Trophoblast cell (in vitro differentiated cells and primary cell): ENCODE results near the gene SIRT4.

Source experiments
- DNase-seq, 2 donors: peaks; one replicate each; pipeline ENCODE4 v3.0.0-alpha.2; 2016
- H2AFZ ChIP-seq: 2 replicates; pipeline ENCODE4 v1.6.1; 2013; ENCODE audit warnings: low read length, moderate library complexity, mild to moderate bottlenecking; ENCODE audit not compliant: insufficient read depth, poor library complexity
- H2AK5ac ChIP-seq: 2 replicates; pipeline ENCODE4 v1.6.1; 2013; ENCODE audit warnings: mild to moderate bottlenecking, low read length
- H2BK120ac ChIP-seq: 2 replicates; pipeline ENCODE4 v1.6.1; 2013; ENCODE audit warnings: low read length, mild to moderate bottlenecking, moderate library complexity; ENCODE audit not compliant: insufficient read depth, poor library complexity
- H2BK12ac ChIP-seq: 2 replicates; pipeline ENCODE4 v1.6.1; 2013; ENCODE audit warnings: mild to moderate bottlenecking, low read length, moderate library complexity
- H2BK5ac ChIP-seq: 2 replicates; pipeline ENCODE4 v1.6.1; 2013; ENCODE audit warnings: low read length, low read depth, moderate library complexity, mild to moderate bottlenecking; ENCODE audit not compliant: poor library complexity
- H3K14ac ChIP-seq: 2 replicates; pipeline ENCODE4 v1.6.1; 2013; ENCODE audit warnings: mild to moderate bottlenecking, low read length
- H3K18ac ChIP-seq: 2 replicates; pipeline ENCODE4 v1.6.1; 2013; ENCODE audit warnings: mild to moderate bottlenecking, low read length
- H3K23ac ChIP-seq: 2 replicates; pipeline ENCODE4 v1.6.1; 2013; ENCODE audit warnings: low read length
- H3K27ac ChIP-seq: 2 replicates; pipeline ENCODE4 v1.5.1; 2013; ENCODE audit warnings: low read depth, mild to moderate bottlenecking, inconsistent platforms, low read length, moderate library complexity
- H3K27me3 ChIP-seq: 2 replicates; pipeline ENCODE4 v1.6.1; 2013; ENCODE audit warnings: inconsistent platforms, mild to moderate bottlenecking, low read length, moderate library complexity; ENCODE audit not compliant: insufficient read depth
- H3K36me3 ChIP-seq, 2 experiments: 1 replicate in 1 of 2; 2 replicates in 1 of 2; pipeline ENCODE4 v1.6.1; 2013; ENCODE audit warnings: low read length in 2 of 2, mild to moderate bottlenecking in 2 of 2, moderate library complexity in 1 of 2; ENCODE audit not compliant: insufficient read depth in 2 of 2, control insufficient read depth in 1 of 2
- H3K4ac ChIP-seq: 2 replicates; pipeline ENCODE4 v1.6.1; 2013; ENCODE audit warnings: low read depth, mild to moderate bottlenecking, low read length, moderate library complexity
- H3K4me1 ChIP-seq, 2 experiments: 1 replicate in 1 of 2; 2 replicates in 1 of 2; pipeline ENCODE4 v1.6.1; 2013; ENCODE audit warnings: low read length in 2 of 2, mild to moderate bottlenecking in 2 of 2, moderate library complexity in 1 of 2; ENCODE audit not compliant: insufficient read depth in 2 of 2, control insufficient read depth in 1 of 2
- H3K4me2 ChIP-seq: 2 replicates; pipeline ENCODE4 v1.6.1; 2013; ENCODE audit warnings: inconsistent platforms, mild to moderate bottlenecking, low read length, moderate library complexity
- H3K4me3 ChIP-seq: 2 replicates; pipeline ENCODE4 v1.5.1; 2013; ENCODE audit warnings: mild to moderate bottlenecking, low read depth, low read length, inconsistent platforms
- H3K79me1 ChIP-seq: one replicate; pipeline ENCODE4 v1.6.1; 2013; ENCODE audit warnings: low read length
- H3K79me2 ChIP-seq: 2 replicates; pipeline ENCODE4 v1.6.1; 2013; ENCODE audit warnings: low read length, mild to moderate bottlenecking; ENCODE audit not compliant: control insufficient read depth, insufficient read depth, poor library complexity
- H3K9ac ChIP-seq: 2 replicates; pipeline ENCODE4 v1.6.1; 2013; ENCODE audit warnings: mild to moderate bottlenecking, low read length
- H3K9me3 ChIP-seq: 2 replicates; pipeline ENCODE4 v1.6.1; 2013; ENCODE audit warnings: low read depth, mild to moderate bottlenecking, control low read depth, inconsistent platforms, low read length; ENCODE audit not compliant: insufficient read depth
- H4K12ac ChIP-seq: 2 replicates; pipeline ENCODE4 v1.6.1; 2013; ENCODE audit warnings: low read depth, mild to moderate bottlenecking, low read length, moderate library complexity
- H4K8ac ChIP-seq: 2 replicates; pipeline ENCODE4 v1.6.1; 2013; ENCODE audit warnings: low read depth, mild to moderate bottlenecking, low read length, moderate library complexity
- H4K91ac ChIP-seq: one replicate; pipeline ENCODE4 v1.6.1; 2013; ENCODE audit warnings: low read depth, mild to moderate bottlenecking, low read length, moderate library complexity
- WGBS: extraction: QIAGEN DNeasy Blood & Tissue Kit; methylation state at CpG from one replicate; pipeline ENCODE4 v1.1.7; 2013; ENCODE audit warnings: missing lambda C conversion rate; ENCODE audit not compliant: insufficient read length, insufficient coverage; ENCODE audit errors: extremely low coverage; 5-methylcytosine and 5-hydroxymethylcytosine counted together

The SIRT4 gene

DNA sequence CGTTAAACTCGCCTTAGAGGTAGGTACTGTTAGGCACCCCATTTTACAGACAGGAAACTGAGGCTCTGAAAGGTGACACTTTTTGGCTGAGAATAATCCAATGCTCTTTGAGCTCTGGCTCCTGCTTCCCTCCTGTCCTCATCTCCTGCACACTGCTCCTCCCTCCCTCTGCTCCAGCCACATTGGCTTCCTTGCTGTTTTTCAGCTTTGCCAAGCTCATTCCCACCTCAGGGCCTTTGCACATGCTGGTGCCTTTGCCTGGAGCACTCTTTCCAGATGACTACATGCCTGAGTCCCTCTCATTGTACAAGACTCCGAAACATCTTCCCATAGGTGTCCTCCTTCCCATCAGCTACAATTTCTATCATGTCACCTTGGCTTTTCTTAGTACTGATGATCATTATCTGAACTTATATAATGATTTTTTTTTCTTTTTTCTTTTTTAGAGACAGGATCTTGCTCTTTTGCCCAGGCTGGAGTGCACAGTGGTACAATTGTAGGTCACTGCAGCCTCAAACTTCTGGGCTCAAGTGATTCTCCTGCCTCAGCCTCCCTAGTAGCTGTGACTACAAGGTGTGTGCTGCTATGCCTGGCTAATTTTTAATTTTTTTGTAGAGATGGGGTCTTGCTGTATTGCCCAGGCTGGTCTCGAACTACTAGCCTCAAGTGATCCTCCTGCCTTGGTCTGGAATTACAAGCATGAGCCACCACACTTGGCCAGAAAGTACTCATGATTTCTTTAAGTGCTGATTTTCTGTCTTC, 51.6 kb downstream of the SIRT4 start:
- peaks cover 6 to 11% of the 10 kb centered on the region in 2 experiments for H3K4me1 ChIP-seq
- no peak overlapping the region for H3K4ac ChIP-seq
- no peak overlapping the region for H3K9ac ChIP-seq
- H2BK120ac ChIP-seq = no peak overlapping the region
- DNase-seq = peak; percentile 93 to 96
- no peak overlapping the region for H2AFZ ChIP-seq
- H4K91ac ChIP-seq = no peak overlapping the region
- H3K79me2 ChIP-seq = no peaks in the 10 kb centered on the region
- H2BK5ac ChIP-seq = no peak overlapping the region
- no peaks in the 10 kb centered on the region for H3K27me3 ChIP-seq
- H3K23ac ChIP-seq = no peak overlapping the region
- H4K12ac ChIP-seq = no peak overlapping the region
- H2BK12ac ChIP-seq = no peak overlapping the region
- no peak overlapping the region for H4K8ac ChIP-seq
- peaks cover 13 to 23% of the 10 kb centered on the region in 2 experiments for H3K36me3 ChIP-seq
- no peak overlapping the region for H3K4me2 ChIP-seq
- H3K27ac ChIP-seq = no peak overlapping the region
- no peak overlapping the region for H3K14ac ChIP-seq
- no peak overlapping the region for H3K18ac ChIP-seq
- no peaks in the 10 kb centered on the region for H3K9me3 ChIP-seq
- no peak overlapping the region for H2AK5ac ChIP-seq
- WGBS = no CpG with 5 or more reads among the region's 4 CpGs
- H3K79me1 ChIP-seq = peaks cover 4% of the 10 kb centered on the region
- H3K4me3 ChIP-seq = no peak overlapping the region

DNA sequence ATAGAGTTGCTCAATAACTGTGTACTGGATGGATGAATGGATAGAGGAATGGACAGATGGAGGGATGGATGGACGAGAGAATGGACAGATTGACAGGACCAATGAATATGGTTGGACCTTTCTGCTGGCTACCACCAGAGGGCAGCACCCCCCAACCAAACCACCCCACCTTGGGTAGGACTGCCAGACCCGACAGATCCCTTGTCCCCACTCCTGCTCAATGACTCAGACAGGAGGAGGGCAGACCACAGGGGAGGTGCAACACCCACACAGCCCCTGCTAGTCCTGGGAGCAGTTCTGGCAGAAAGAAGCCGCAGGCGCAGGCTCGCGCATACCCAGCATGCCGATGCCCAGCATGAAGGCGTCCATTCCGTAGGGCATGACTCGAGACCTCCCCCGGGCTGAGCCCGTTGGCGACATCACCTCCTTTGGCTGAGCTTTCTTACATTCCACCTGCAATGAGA, 54.5 kb downstream of the SIRT4 start:
- H3K79me1 ChIP-seq = peaks cover 12% of the 10 kb centered on the region
- no peak overlapping the region for H4K12ac ChIP-seq
- no peak overlapping the region for H3K23ac ChIP-seq
- H2BK5ac ChIP-seq = no peak overlapping the region
- H3K4me2 ChIP-seq = no peak overlapping the region
- no peak overlapping the region for H3K18ac ChIP-seq
- no peaks in the 10 kb centered on the region for H3K9me3 ChIP-seq
- H3K36me3 ChIP-seq = peaks cover 8 to 14% of the 10 kb centered on the region in 2 experiments
- no peaks in the 10 kb centered on the region for H3K27me3 ChIP-seq
- no peak overlapping the region for H3K4me3 ChIP-seq
- peaks cover 17 to 25% of the 10 kb centered on the region in 2 experiments for H3K4me1 ChIP-seq
- H2AK5ac ChIP-seq = no peak overlapping the region
- no peak overlapping the region for H2BK12ac ChIP-seq
- DNase-seq = peak; percentile 98 to 100
- no peak overlapping the region for H4K91ac ChIP-seq
- WGBS = no CpG with 5 or more reads among the region's 13 CpGs
- no peak overlapping the region for H2AFZ ChIP-seq
- no peak overlapping the region for H4K8ac ChIP-seq
- no peak overlapping the region for H3K4ac ChIP-seq
- H3K14ac ChIP-seq = no peak overlapping the region
- no peak overlapping the region for H2BK120ac ChIP-seq
- H3K79me2 ChIP-seq = peaks cover 3% of the 10 kb centered on the region
- H3K9ac ChIP-seq = no peak overlapping the region
- no peak overlapping the region for H3K27ac ChIP-seq

DNA sequence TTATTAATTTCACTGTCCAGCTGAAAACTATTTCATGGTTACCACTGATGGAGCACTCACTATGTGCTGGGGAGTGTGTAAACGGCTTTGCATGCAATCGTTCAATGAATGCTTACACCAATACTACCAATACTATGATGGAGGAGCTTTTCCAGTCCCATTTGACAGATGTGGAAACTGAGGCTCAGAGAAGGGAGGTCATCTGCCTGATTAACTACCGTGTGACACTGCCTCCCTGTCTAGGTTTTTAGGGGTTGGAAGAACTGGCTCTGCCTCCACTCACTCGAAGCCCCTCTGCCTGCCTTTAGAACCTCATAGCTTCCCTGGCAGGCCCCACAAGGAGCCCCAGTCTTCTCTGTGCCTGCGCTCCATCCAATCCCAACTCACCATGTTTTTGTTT, 55.0 kb downstream of the SIRT4 start:
- Histone ChIP-seq H3K79me2 (peaks cover 5% of the 10 kb centered on the region), H3K9me3 (no peaks in the 10 kb centered on the region), H3K4me2 (no peak overlapping the region), H2BK120ac (no peak overlapping the region), H3K4me3 (no peak overlapping the region), H3K27ac (peak overlapping the region; percentile 7), H3K4ac (no peak overlapping the region), H3K36me3 (peaks cover 10 to 12% of the 10 kb centered on the region in 2 experiments), H3K9ac (no peak overlapping the region), H3K14ac (no peak overlapping the region), H2AK5ac (peak overlapping the region; percentile 19), H2AFZ (no peak overlapping the region), H3K18ac (no peak overlapping the region), H3K79me1 (peaks cover 16% of the 10 kb centered on the region), H3K27me3 (no peaks in the 10 kb centered on the region), H3K23ac (no peak overlapping the region), H3K4me1 (peaks cover 21 to 28% of the 10 kb centered on the region in 2 experiments), H4K91ac (peak overlapping the region; percentile 4), H2BK12ac (no peak overlapping the region), H4K8ac (no peak overlapping the region), H4K12ac (no peak overlapping the region), H2BK5ac (no peak overlapping the region)
- no peak for DNase-seq
- no CpG with 5 or more reads among the region's 5 CpGs for WGBS

DNA sequence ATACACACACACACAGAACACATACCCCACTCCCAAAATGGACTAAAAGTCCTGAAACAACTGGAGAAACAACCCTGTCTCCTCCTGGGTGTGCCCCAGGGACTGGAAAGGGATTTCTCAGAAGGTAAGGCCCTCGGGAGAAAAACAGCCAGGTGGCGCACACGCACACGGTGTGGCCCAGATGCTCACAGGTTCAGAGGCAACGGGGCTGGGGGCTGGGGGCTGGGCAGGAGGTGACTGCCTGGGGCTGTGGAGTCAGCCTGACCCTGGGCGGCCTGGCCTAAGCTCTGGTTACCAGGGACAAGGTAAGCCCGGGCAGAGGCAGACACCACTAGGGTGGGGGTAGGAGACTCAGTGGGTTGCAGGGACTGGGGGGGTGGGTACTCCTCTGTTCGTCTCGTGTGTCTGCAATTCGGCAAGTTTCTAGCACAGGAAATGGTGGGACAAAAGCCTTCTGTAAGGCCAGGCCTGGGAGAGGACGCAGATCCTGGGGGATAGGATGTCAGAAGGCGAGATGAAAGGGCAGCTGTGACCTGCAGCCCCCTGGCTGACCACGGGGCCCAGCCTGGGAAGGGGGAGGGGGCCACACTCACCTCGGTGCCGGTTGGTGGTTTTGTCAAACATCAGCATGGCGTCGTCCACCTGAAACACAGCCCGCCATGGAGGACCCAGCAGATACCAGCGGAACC, 56.4 kb downstream of the SIRT4 start:
- Histone ChIP-seq H3K36me3 (peaks cover 19 to 24% of the 10 kb centered on the region in 2 experiments), H3K4me2 (peak overlapping the region; percentile 8), H3K23ac (no peak overlapping the region), H3K79me1 (peaks cover 19% of the 10 kb centered on the region), H3K4me1 (peaks cover 30 to 33% of the 10 kb centered on the region in 2 experiments), H4K8ac (peak overlapping the region; percentile 25), H3K14ac (peak overlapping the region; percentile 47), H2BK12ac (peak overlapping the region; percentile 5), H3K4me3 (no peak overlapping the region), H4K91ac (peak overlapping the region; percentile 37), H2BK5ac (peak overlapping the region; percentile 42), H2AK5ac (peak overlapping the region; percentile 51), H4K12ac (no peak overlapping the region), H3K27ac (peak overlapping the region; percentile 31), H3K9me3 (no peaks in the 10 kb centered on the region), H3K9ac (no peak overlapping the region), H2AFZ (peak overlapping the region; percentile 17), H2BK120ac (peak overlapping the region; percentile 37), H3K18ac (peak overlapping the region; percentile 10), H3K27me3 (no peaks in the 10 kb centered on the region), H3K79me2 (peaks cover 5% of the 10 kb centered on the region), H3K4ac (no peak overlapping the region)
- WGBS = no CpG with 5 or more reads among the region's 19 CpGs
- DNase-seq = peak; percentile 51 to 53
